DMS53 treated with DMSO at 0.1 percent for 48 hours (cell line): ENCODE results near the gene SPON1.
"Not testable (repeated sequence)": the region's sequence is repeated elsewhere in the genome, so short reads cannot be mapped to it uniquely, and the experiment has no call there.

Experiments used
- DNase-seq: peaks from one replicate; lab custom pipeline; 2025; ENCODE audit not compliant: unreplicated experiment; lab: John Stamatoyannopoulos, UW

The SPON1 gene

DNA sequence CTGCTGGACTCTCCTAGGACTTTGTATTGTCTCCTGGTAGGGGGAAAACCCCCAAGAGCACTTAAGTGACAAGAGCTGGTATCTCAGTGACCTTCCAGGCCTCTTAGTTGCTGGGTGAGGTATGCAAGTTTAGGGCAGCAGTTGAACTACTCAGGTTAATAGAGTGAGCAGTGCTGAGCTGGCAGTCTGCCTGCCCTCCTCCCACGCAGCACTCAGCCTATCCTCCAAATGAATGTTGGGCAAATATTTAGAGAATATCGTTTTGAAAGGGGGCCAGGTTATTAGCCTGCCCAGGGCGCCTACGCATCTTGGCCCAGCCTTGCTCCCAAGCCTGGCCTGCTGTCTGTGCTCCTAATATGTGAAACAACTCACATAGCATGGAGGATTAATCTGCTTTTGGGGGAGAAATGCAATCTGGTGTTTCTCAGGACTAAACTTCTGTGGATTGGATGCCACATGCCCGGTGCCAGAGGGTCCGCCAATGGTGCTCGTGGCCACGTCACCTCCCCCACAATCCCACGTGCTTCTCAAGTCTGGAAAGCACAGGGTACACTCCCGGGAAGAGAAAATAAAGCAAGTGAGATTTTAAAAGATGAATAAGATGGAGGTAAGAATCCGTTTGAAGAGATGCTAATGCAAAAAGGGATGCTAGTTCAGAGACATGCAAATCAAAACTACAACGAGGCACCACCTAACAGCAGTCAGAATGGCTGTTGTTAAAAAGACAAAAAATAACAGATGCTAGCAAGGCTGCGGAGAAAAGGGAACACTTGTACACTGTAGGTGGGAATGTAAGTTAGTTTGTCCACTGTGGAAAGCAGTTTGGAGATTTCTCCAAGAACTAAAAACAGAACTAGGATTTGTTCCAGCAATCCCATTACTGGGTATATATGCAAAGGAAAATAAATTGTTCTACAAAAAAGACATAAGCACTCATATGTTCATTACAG lies 67.7 kb downstream of the SPON1 start:
- peak; percentile 23 for DNase-seq

DNA sequence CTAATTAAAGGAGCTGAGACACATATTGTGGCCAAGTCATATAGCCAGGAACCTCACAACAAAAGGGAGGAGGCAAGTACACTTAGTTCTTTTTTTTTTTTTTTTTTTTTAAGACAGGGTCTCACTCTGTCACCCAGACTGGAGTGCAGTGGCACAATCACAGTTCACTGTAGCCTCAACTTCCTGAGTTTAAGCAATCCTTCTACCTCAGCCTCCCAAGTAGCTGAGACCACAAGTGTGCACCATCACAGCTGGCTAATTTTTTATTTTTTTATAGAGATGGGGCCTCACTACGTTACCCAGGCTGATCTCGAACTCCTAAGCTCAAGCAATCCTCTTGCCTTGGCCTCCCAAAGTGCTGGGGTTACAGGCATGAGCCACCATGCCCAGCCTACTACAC lies 73.0 kb downstream of the SPON1 start:
- DNase-seq = not testable (repeated sequence)

DNA sequence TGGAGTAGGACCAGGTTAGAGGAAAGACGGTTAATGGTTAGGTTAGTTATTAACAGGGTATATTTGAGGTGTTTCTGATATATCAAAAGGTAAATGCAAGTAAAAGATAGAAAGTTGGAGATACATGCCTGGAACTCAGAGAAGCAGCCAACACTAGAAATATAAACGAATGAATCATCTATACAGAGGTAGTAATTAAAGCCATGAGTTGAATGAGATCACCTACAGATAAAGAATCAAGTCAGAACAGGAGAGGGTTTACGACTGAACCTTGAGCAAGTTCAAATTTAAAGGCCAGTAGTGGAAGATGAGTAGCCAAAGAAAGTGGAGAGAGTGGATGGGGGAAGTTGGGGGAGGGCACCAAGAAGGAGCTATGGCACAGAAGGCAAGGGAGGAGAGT lies 73.9 kb downstream of the SPON1 start:
- DNase-seq = no peak

DNA sequence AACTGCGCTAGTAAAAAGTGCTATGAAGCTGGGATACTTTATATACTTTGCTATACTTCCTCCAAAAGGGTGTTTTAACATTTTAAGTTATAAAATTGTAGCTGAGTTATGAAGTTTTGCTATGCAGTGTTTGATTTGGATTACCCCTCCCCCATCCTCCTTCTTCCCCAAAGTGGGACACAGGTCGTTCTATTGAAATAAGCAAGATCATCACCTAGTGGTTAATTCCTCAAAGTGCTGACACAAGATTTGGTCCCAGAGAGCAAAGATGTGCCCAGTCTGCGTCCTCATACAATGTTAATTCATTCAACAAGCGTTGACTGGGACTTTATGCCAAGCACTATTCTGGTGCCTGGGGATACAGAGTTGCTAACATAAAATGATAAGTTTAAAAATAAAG lies 78.5 kb downstream of the SPON1 start:
- DNase-seq = no peak

DNA sequence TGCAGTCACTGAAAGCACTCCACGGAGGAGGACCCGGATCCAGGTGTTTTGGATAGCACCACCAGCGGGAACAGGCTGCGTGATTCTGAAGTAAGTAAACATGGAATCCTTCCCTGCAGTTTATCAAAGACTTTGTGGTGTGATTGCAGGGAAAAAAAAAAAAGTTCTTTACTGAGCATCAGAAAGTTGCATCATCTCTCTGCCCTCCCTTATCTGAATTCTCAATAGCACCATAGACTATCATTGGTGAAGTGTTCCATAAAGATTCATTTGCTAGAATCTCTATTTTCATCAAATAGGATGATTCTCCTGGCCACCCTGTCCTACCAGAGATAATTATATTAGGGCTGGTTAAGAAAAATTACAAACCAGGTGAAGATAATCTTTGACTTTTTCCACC lies 79.0 kb downstream of the SPON1 start:
- DNase-seq = no peak

GRCh38 chr11:14042686-14043465 lies 80.4 kb downstream of the SPON1 start:
- DNase-seq = no peak

DNA sequence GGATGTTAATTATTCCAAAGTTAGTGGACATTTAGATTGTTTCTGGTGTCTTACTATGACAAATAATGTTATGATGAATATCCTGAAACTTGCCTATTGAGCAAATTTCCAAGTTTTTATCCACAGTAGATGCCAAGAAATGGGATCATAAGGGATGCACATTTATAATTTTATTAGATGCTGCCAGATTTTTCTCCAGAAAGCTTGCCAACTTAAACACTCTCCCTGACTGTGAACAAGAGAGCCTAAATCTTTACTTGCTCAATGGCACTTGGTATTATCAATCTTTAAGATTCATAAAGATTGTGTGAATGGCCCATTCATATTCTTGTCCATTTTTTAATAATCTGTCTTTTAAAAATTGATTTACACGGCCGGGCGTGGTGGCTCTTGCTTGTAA lies 82.4 kb downstream of the SPON1 start:
- DNase-seq = no peak

- DNase-seq = no peak
Measured at GRCh38 chr11:14045417-14045816, 82.9 kb downstream of the SPON1 start.

GRCh38 chr11:14052198-14052597 lies 89.7 kb downstream of the SPON1 start:
- no peak for DNase-seq

DNA sequence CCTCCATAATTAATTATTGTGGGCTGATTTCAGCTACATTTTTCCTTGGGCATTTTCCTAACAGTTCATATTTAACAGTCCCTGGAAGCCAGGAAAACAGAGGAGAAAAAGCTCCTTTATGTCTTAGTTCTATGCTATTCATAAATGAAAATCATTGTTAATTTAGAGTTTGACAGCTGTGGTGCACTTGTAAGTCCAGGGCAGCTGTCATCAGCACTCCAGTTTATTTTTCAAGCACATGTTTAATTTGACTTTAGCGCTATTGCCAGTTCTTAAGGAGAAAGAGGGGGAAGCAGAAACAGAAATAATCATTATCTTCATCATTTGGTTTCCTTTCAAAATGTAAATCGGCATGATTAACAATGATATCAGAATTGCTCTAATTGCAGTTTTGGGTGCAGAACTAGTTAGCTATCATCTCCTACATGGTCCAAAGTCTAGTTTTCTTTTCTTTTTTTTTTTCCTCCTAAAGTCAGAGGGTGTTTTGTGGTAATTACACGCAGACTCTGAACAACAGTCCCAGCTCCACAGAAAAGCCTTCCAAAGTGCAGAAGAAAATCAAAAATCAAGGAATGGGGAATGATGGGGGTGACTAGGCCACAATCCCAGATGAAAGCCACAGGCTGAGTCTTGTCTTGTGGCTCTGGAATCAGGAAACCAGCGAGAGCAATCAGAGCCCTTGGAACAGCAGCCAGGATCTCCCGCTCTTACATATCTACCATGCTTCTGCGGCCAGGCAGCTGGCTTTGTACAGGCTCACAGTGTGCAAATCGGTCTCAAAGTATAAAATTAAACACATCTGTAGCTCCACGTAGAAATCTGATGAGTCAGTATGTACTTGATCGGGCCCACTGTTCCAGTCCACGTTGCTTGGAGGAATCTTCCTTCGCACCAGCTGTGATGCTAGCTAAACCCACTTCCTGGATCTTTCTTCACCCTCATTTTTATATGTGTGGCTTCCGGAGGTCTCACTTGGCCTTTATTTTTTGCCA lies 91.9 kb downstream of the SPON1 start:
- no peak for DNase-seq

GRCh38 chr11:14055936-14056335 lies 93.4 kb downstream of the SPON1 start:
- no peak for DNase-seq

- DNase-seq = no peak
Measured at GRCh38 chr11:14058061-14058460, 95.5 kb downstream of the SPON1 start.

- DNase-seq = no peak
Measured at GRCh38 chr11:14059491-14059890, 97.0 kb downstream of the SPON1 start.

DNA sequence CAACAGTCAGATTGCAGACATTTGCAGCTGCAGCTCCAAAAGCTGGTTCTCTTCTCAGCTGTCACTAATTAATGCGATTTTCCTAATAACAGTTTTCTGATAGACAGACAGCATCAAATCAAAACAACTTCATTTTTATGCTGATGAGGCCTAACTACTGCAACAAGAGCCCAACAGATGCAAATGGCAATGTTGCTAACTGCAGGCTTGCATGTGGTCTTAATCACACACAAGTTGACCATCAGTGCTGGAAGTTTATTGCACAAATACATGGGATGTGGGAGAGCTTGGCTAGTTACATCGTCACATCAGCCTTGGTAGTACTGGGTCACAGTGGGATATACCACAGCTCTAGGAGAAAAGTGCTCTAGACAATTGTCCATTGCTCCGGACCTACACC lies 99.2 kb downstream of the SPON1 start:
- no peak for DNase-seq

- no peak for DNase-seq
Measured at GRCh38 chr11:14065141-14065540, 102.6 kb downstream of the SPON1 start.

DNA sequence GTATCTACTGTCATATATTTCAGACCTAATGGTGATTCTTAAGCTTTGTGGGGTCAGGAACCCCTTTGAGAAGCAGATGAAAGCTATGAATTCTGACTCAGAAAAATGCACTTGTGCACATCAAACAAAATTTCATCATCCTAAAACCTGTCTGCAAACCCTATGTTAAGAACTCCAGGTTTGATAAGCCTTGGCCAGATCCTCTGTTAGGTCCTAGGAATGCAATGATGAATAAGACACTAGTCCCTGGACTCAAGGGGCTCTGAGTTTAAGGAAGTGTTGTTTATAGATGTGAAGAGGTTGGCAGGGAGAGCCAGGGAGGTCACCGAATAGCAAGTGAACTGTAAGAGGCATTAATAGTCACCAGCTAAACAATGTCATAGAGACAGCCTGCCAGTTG lies 103.2 kb downstream of the SPON1 start:
- no peak for DNase-seq

GRCh38 chr11:14067686-14068085 lies 105.2 kb downstream of the SPON1 start:
- DNase-seq = no peak

DNA sequence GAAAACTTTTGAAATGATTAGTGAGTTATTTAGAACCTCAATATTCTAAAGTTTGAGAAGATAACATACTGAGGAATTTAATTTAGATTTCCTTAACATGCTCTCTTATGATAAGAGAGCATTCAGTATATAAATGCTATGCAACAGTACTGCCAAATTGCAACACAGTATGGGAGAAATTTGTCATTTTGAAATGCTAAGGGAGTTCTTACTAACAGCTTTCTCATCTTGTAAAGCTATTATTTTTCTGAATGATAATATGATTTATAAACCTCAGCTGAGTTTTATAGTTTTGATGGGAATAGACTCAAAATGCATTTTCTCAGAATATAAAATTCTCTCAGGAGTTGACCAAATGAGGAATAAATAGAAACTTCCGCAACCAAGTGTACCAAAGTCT lies 108.4 kb downstream of the SPON1 start:
- no peak for DNase-seq

- DNase-seq = no peak
Measured at GRCh38 chr11:14073849-14074476, 111.4 kb downstream of the SPON1 start.
